Esophagus squamous epithelium (tissue), 5 donors: ENCODE data around the gene PIWIL4. TPM values are rescaled to one million over a fixed set of nuclear protein-coding genes. Genes with fewer than 3 reads are reported as not detected.
A peak's percentile ranks its signal among the peaks of the same experiment; 100 is the strongest.
"Not testable (repeated sequence)": the region's sequence is repeated elsewhere in the genome, so short reads cannot be mapped to it uniquely, and the experiment has no call there.

Experiments used
- DNase-seq: peaks from one replicate; lab custom pipeline; 2025; lab: John Stamatoyannopoulos, UW
- H3K27ac ChIP-seq, 4 donors: fragments of 200-600 bp; sonication (generic); one replicate each; pipeline ENCODE4 v1.5.1; 2016 to 2019; ENCODE audit warnings: mild to moderate bottlenecking in 1 of 4
- H3K27me3 ChIP-seq, 4 donors: fragments of 200-600 bp; sonication (generic); 1 replicate in 3 of 4; 2 replicates in 1 of 4; pipeline versions ENCODE4 v1.5.1 to v1.6.0; 2017 to 2021; ENCODE audit warnings: antibody characterized with exemption in 1 of 4
- H3K36me3 ChIP-seq, 3 donors: fragments of 200-600 bp; sonication (generic); one replicate each; pipeline ENCODE4 v1.5.1; 2016 to 2019
- H3K4me1 ChIP-seq, 3 donors: fragments of 200-600 bp; sonication (generic); one replicate each; pipeline ENCODE4 v1.5.1; 2017 to 2019
- H3K4me3 ChIP-seq, 4 donors: fragments of 200-600 bp; sonication (generic); 1 replicate in 3 of 4; 2 replicates in 1 of 4; pipeline ENCODE4 v1.5.1; 2016 to 2019; ENCODE audit warnings: mild to moderate bottlenecking in 2 of 4, moderate library complexity in 1 of 4
- H3K9me3 ChIP-seq, 3 donors: fragments of 200-600 bp; sonication (generic); one replicate each; pipeline ENCODE4 v1.5.1; 2016 to 2019
- CTCF ChIP-seq, 6 experiments: fragments of 450-650 bp in 4 of 6; fragments of 200-600 bp in 2 of 6; sonication (generic) in 2 of 6; IDR thresholded peaks; one replicate each; pipeline ENCODE4 v1.5.1; 2016 to 2019; ENCODE audit warnings: antibody characterized with exemption in 6 of 6, mild to moderate bottlenecking in 4 of 6, moderate library complexity in 4 of 6
- POLR2A ChIP-seq, 4 donors: fragments of 450-650 bp; IDR thresholded peaks; one replicate each; pipeline ENCODE4 v1.6.1; 2017; ENCODE audit warnings: antibody characterized with exemption in 4 of 4, mild to moderate bottlenecking in 4 of 4, moderate library complexity in 3 of 4
- WGBS, 2 donors: methylation state at CpG; one replicate each; pipeline ENCODE4 v1.1.5; 2018; 5-methylcytosine and 5-hydroxymethylcytosine counted together
- intact Hi-C: fragments of 100-400 bp; cut with DNase I; formaldehyde crosslinking; loops from one replicate; pipeline ENCODE4 v1.15.0; 2022
- total RNA-seq, 4 donors: library from RNA; depleted of rRNA; stranded (reverse); fragments of >200 nt; gene quantifications; one replicate each; pipeline ENCODE4 v1.1.0, GENCODE V29; 2016
- donor health status: DM: yes; HTN: yes; CAD: no.

PIWIL4 gene
- total RNA-seq, 4 donors from 2014 or later: 0.18 to 3.1 (median 2.0) TPM

DNA sequence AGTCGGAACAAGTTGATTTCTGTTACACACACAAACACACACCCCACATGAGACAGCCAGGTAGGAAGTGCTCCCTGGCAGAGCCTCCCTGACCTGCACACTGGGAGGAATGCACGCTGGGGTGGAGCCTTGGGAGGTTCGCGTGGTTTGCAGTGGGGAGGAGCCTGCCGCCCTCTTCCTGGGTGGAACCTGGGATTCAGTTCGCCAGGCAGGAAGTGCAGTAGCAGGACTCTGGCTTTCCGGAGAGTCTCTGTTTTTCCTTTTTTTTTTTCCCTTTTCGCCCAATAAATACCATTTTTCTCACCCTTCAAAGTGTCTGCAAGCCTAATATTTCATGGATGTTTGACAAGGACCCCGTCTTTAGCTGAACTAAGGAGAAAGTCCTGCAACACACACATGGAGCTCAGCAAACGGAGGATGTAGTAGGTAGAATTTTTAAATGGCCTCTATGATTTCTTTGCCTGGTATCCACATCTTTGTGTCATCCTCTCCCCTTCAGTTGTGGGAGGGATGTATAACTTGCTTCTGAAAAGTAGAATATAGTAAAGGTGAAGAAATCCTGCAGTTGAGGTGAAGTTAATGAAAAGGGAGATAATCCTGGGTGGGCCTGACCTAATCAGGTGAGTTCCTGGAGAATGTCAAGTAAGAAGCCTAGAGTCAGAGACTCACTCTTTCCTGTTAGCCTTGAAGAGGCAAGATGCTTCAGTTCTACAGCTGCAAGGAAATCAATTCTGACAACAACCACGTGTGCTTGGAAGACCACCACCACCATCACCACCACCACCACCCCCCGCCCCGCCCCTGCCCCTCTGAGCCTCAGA lies 72.9 kb downstream of the PIWIL4 start:
- peaks cover 3 to 19% (median 13%) of the 10 kb centered on the region in 3 donors for H3K4me1 ChIP-seq
- TF ChIP-seq POLR2A (IDR thresholded peaks at IDR 0.05) (no peak), CTCF (IDR thresholded peaks at IDR 0.05) (no peak)
- H3K4me3 ChIP-seq: no peak overlapping the region
- intact Hi-C loops: no loop called here
- no peaks in the 10 kb centered on the region for H3K36me3 ChIP-seq
- H3K9me3 ChIP-seq: no peaks in the 10 kb centered on the region
- H3K27ac ChIP-seq: peak overlapping the region in 1 of 4 donors; percentile 71
- no peak for DNase-seq
- 78 to 89% methylated on average over 6 to 11 of the region's 13 CpGs for WGBS, 2 donors
- no peaks in the 10 kb centered on the region for H3K27me3 ChIP-seq

DNA sequence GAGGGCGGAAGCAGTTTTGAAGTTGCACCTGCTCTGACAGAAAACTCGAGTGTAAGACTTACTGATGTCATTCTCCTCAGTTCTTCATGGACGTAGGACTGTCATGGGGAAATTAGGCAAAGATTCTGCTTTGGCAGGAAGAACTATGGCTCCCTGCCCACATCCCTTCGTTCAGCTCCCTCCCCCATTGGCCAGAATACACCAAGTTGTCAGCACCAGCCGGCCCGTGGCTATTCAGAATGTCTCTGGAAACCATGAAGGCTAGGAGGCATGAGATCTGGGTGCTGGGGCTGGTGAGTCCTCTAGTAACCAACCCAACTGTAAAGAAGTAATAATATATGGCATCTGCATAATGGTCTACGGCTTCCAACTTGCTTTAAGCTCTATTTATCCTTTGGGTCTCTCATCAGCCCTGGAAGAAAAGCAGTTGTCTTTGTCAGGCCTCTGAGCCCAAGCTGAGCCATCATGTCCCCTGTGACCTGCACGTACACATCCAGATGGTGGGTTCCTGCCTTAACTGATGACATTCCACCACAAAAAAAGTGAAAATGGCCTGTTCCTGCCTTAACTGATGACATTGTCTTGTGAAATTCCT lies 74.1 kb downstream of the PIWIL4 start:
- H3K4me3 ChIP-seq: no peak overlapping the region
- peaks cover 3 to 19% (median 13%) of the 10 kb centered on the region in 3 donors for H3K4me1 ChIP-seq
- TF ChIP-seq POLR2A (IDR thresholded peaks at IDR 0.05): no peak
- TF ChIP-seq CTCF (IDR thresholded peaks at IDR 0.05): no peak
- no peaks in the 10 kb centered on the region for H3K36me3 ChIP-seq
- H3K9me3 ChIP-seq: no peaks in the 10 kb centered on the region
- DNase-seq: no peak
- no peak overlapping the region for H3K27ac ChIP-seq
- intact Hi-C loops: no loop called here
- no peaks in the 10 kb centered on the region for H3K27me3 ChIP-seq
- WGBS, 2 donors: 63 to 64% methylated on average over 5 to 7 of the region's 8 CpGs

DNA sequence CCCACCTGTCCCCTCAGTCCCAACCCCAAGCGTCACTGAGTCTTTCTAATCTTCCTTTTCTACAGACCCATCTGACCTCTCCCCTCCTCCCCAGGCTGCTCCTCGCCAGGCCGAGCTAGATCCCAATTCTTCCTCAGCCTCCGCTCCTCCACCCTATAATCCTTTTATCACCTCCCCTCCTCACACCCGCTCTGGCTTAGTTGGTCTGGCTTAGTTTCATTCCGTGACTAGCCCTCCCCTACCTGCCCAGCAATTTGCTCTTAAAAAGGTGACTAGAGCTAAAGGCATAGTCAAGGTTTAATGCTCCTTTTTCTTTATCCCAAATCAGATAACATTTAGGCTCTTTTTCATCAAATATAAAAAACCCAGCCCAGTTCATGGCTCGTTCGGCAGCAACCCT lies 76.0 kb downstream of the PIWIL4 start:
- WGBS, 2 donors: 83 to 84% methylated on average over 5 to 7 of the region's 8 CpGs
- DNase-seq, H3K9me3 ChIP-seq, H3K27me3 ChIP-seq, H3K27ac ChIP-seq, intact Hi-C loops, H3K4me3 ChIP-seq, H3K36me3 ChIP-seq: not testable (repeated sequence)
- H3K4me1 ChIP-seq: peaks cover 3 to 17% (median 12%) of the 10 kb centered on the region in 3 donors

- TF ChIP-seq POLR2A (IDR thresholded peaks at IDR 0.05) (no peak), CTCF (IDR thresholded peaks at IDR 0.05) (no peak)
- Histone ChIP-seq H3K27me3 (no peaks in the 10 kb centered on the region), H3K27ac (peak overlapping the region in 1 of 4 donors; percentile 23), H3K4me1 (peaks cover 0 to 7% (median 0%) of the 10 kb centered on the region in 3 donors), H3K36me3 (no peaks in the 10 kb centered on the region), H3K9me3 (no peaks in the 10 kb centered on the region), H3K4me3 (no peak overlapping the region)
- WGBS, 2 donors: 39 to 44% methylated on average over 3 of the region's 3 CpGs
- intact Hi-C loops: no loop called here
- no peak for DNase-seq
Observed at GRCh38 chr11:94647926-94648325, 80.8 kb downstream of the PIWIL4 start.

- H3K4me1 ChIP-seq: peaks cover 0 to 7% (median 0%) of the 10 kb centered on the region in 3 donors
- no peak for DNase-seq
Observed at GRCh38 chr11:94648789-94649188, 81.6 kb downstream of the PIWIL4 start.

More at GRCh38 chr11:94648789-94649188, 81.6 kb downstream of the PIWIL4 start:
- H3K27ac ChIP-seq: no peak overlapping the region
- H3K9me3 ChIP-seq: no peaks in the 10 kb centered on the region
- TF ChIP-seq CTCF (IDR thresholded peaks at IDR 0.05) (no peak), POLR2A (IDR thresholded peaks at IDR 0.05) (no peak)
- H3K4me3 ChIP-seq: no peak overlapping the region
- no peaks in the 10 kb centered on the region for H3K27me3 ChIP-seq
- WGBS, 2 donors: 67 to 84% methylated on average over 2 of the region's 2 CpGs
- H3K36me3 ChIP-seq: no peaks in the 10 kb centered on the region
- intact Hi-C loops: no loop called here
